ENCODE measurements around the gene IGLL5.

- no peak for TF ChIP-seq POLR2A (IDR thresholded peaks at IDR 0.05)
- TF ChIP-seq CTCF (IDR thresholded peaks at IDR 0.05), result no peak
These were observed 35.8 kb downstream of the IGLL5 start for GRCh38 chr22:22923379-22923778.

Data from stomach (tissue), 4 donors.